Stimulated activated naive CD8-positive, alpha-beta T cell treated with anti-CD3 and anti-CD28 coated beads, Interleukin-15, Interleukin-2, amounts not matched to agents 100 U/mL and 50 U/mL, for 24 hours (primary cell): ENCODE data around the gene CLDN4.
"Not testable (repeated sequence)": the region's sequence is repeated elsewhere in the genome, so short reads cannot be mapped to it uniquely, and the experiment has no call there.

Experiments used
- ATAC-seq: fragments of 150-1000 bp; cut with Tn5 transposase; one replicate; pipeline ENCODE4 v1.10.0; 2021
- DNase-seq: peaks from one replicate; pipeline ENCODE4 v3.0.0; 2021

The CLDN4 gene

GRCh38 chr7:73823873-73824592 lies 6.8 kb upstream of the CLDN4 start:
- ATAC-seq (no peak), DNase-seq (no peak)

GRCh38 chr7:73824986-73825385 lies 5.8 kb upstream of the CLDN4 start:
- DNase-seq (no peak), ATAC-seq (no peak)

- ATAC-seq (no peak), DNase-seq (no peak)
Observed at GRCh38 chr7:73827567-73828106, 3.2 kb upstream of the CLDN4 start.

- ATAC-seq (peak; percentile 68), DNase-seq (no peak)
Observed at GRCh38 chr7:73828107-73828803, 2.5 kb upstream of the CLDN4 start.

GRCh38 chr7:73828972-73829371 lies 1.8 kb upstream of the CLDN4 start:
- DNase-seq (no peak), ATAC-seq (no peak)

GRCh38 chr7:73829505-73829904 lies 1.3 kb upstream of the CLDN4 start:
- ATAC-seq: no peak
- DNase-seq: no peak

GRCh38 chr7:73829921-73830680 lies 695 bp upstream of the CLDN4 start:
- ATAC-seq (no peak), DNase-seq (no peak)

- ATAC-seq: no peak
- DNase-seq: no peak
Observed at GRCh38 chr7:73831584-73831833, 713 bp downstream of the CLDN4 start.

- DNase-seq (no peak), ATAC-seq (no peak)
Observed at GRCh38 chr7:73831834-73832651, 1.2 kb downstream of the CLDN4 start.

- ATAC-seq (no peak), DNase-seq (no peak)
Observed at GRCh38 chr7:73832806-73833205, 2.0 kb downstream of the CLDN4 start.

GRCh38 chr7:73833251-73833919 lies 2.6 kb downstream of the CLDN4 start:
- no peak for DNase-seq
- no peak for ATAC-seq

- ATAC-seq (no peak), DNase-seq (no peak)
Observed at GRCh38 chr7:73834626-73835191, 3.9 kb downstream of the CLDN4 start.

GRCh38 chr7:73837167-73837566 lies 6.4 kb downstream of the CLDN4 start:
- not testable (repeated sequence) for DNase-seq, ATAC-seq

- ATAC-seq (no peak), DNase-seq (no peak)
Observed at GRCh38 chr7:73838642-73839041, 7.8 kb downstream of the CLDN4 start.

- ATAC-seq (no peak), DNase-seq (no peak)
Observed at GRCh38 chr7:73839290-73839689, 8.5 kb downstream of the CLDN4 start.

- DNase-seq (no peak), ATAC-seq (no peak)
Observed at GRCh38 chr7:73839743-73840714, 9.2 kb downstream of the CLDN4 start.

GRCh38 chr7:73840715-73841379 lies 10.1 kb downstream of the CLDN4 start:
- DNase-seq (no peak), ATAC-seq (no peak)

- no peak for DNase-seq
- ATAC-seq: no peak
Observed at GRCh38 chr7:73841689-73842066, 10.9 kb downstream of the CLDN4 start.
